HepG2 (cell line): ENCODE data around the gene ENDOG. TPM values are rescaled to one million over a fixed set of nuclear protein-coding genes. Genes with fewer than 3 reads are reported as not detected.

Experiments
- HNF1A ChIP-seq, 2 experiments: sonication (generic) in 1 of 2; formaldehyde crosslinking in 1 of 2; IDR thresholded peaks; 2 replicates each; pipeline versions ENCODE4 v1.4.0 to v1.6.1; 2016 to 2020; ENCODE audit warnings: borderline replicate concordance in 1 of 2, low read depth in 1 of 2, mild to moderate bottlenecking in 1 of 2, missing genetic modification reagents in 1 of 2
- KDM4B ChIP-seq: sonication (generic); formaldehyde crosslinking; IDR thresholded peaks from 2 replicates; pipeline ENCODE4 v1.4.0; 2020; ENCODE audit warnings: missing genetic modification reagents
- KLF16 ChIP-seq, 2 experiments: sonication (generic) in 1 of 2; formaldehyde crosslinking in 1 of 2; IDR thresholded peaks; 2 replicates each; pipeline versions ENCODE4 v1.6.1 to v1.8.0; 2016 to 2023; ENCODE audit warnings: missing genetic modification reagents in 2 of 2, missing compliant biosample characterization in 1 of 2
- LCORL ChIP-seq, 2 experiments: fragments of 450-650 bp in 1 of 2; sonication (generic) in 1 of 2; formaldehyde crosslinking in 1 of 2; IDR thresholded peaks; 2 replicates each; pipeline versions ENCODE4 v1.5.0 to v1.6.1; 2017 to 2020; ENCODE audit warnings: antibody characterized with exemption in 1 of 2, missing genetic modification reagents in 1 of 2
- MIER3 ChIP-seq: IDR thresholded peaks from 2 replicates; pipeline ENCODE4 v1.6.1; 2016; ENCODE audit warnings: missing compliant biosample characterization, borderline replicate concordance
- MTF1 ChIP-seq: sonication (generic); formaldehyde crosslinking; IDR thresholded peaks from 2 replicates; pipeline ENCODE4 v1.5.0; 2020; ENCODE audit warnings: missing genetic modification reagents
- PATZ1 ChIP-seq: sonication (generic); formaldehyde crosslinking; IDR thresholded peaks from 2 replicates; pipeline ENCODE4 v1.4.0; 2020; ENCODE audit warnings: missing genetic modification reagents
- SALL1 ChIP-seq: sonication (generic); formaldehyde crosslinking; IDR thresholded peaks from 2 replicates; pipeline ENCODE4 v1.8.0; 2022; ENCODE audit warnings: mild to moderate bottlenecking, missing genetic modification reagents
- ZBTB37 ChIP-seq: sonication (generic); formaldehyde crosslinking; IDR thresholded peaks from 2 replicates; pipeline ENCODE4 v1.4.0; 2020; ENCODE audit warnings: mild to moderate bottlenecking, missing genetic modification reagents
- ZFAT ChIP-seq: sonication (generic); formaldehyde crosslinking; conservative IDR thresholded peaks from 2 replicates; pipeline ENCODE4 v1.8.1; 2023; ENCODE audit warnings: missing genetic modification reagents, inconsistent platforms
- ZNF460 ChIP-seq: sonication (generic); formaldehyde crosslinking; IDR thresholded peaks from 2 replicates; pipeline ENCODE4 v1.5.1; 2020; ENCODE audit warnings: missing genetic modification reagents, mild to moderate bottlenecking, borderline replicate concordance
- ZNF557 ChIP-seq: sonication (generic); formaldehyde crosslinking; IDR thresholded peaks from 2 replicates; pipeline ENCODE4 v1.4.0; 2020; ENCODE audit warnings: missing genetic modification reagents
- ZNF570 ChIP-seq: sonication (generic); formaldehyde crosslinking; IDR thresholded peaks from 2 replicates; pipeline ENCODE4 v1.4.0; 2020; ENCODE audit warnings: mild to moderate bottlenecking, missing genetic modification reagents, borderline replicate concordance
- ZNF776 ChIP-seq: sonication (generic); formaldehyde crosslinking; IDR thresholded peaks from 2 replicates; pipeline ENCODE4 v1.4.0; 2020; ENCODE audit warnings: mild to moderate bottlenecking, missing genetic modification reagents
- ZNF850 ChIP-seq: sonication (generic); formaldehyde crosslinking; conservative IDR thresholded peaks from 2 replicates; pipeline ENCODE4 v1.9.0; 2021; ENCODE audit warnings: mild to moderate bottlenecking, missing genetic modification reagents
- ZUFSP ChIP-seq: sonication (generic); formaldehyde crosslinking; IDR thresholded peaks from 2 replicates; pipeline ENCODE4 v1.9.0; 2021; ENCODE audit warnings: missing genetic modification reagents, mild to moderate bottlenecking, borderline replicate concordance
- ZZZ3 ChIP-seq: sonication (generic); formaldehyde crosslinking; IDR thresholded peaks from 2 replicates; pipeline ENCODE4 v1.4.0; 2020; ENCODE audit warnings: missing genetic modification reagents, mild to moderate bottlenecking, borderline replicate concordance
- polyA plus RNA-seq, 8 experiments: library from polyadenylated mRNA; depleted of rRNA in 3 of 8; stranded (reverse) in 7 of 8; unstranded in 1 of 8; fragments of >200 nt; fragmentation: Illumina TruSeq in 4 of 8; extraction: Trizol in 4 of 8; gene quantifications; 2 replicates each; pipeline versions ENCODE4 v1.2.1 to v1.2.3, GENCODE V29; 2011 to 2016; ENCODE audit warnings: low read depth in 4 of 8, missing spikeins in 1 of 8, mixed read lengths in 1 of 8; ENCODE audit not compliant: insufficient read depth in 1 of 8
- total RNA-seq, 5 experiments: library from RNA; depleted of rRNA; stranded (reverse); fragments of >200 nt; fragmentation: Illumina TruSeq; extraction: Trizol; gene quantifications; 2 replicates each; pipeline ENCODE4 v1.2.3, GENCODE V29; 2016; ENCODE audit warnings: low read depth in 1 of 5

The ENDOG gene
- total and polyA plus RNA-seq, 2 of the 13 experiments (the other 11 are each of a cell fraction or from before 2014, with no cell fraction given) = 26.3 to 28.8 TPM

- TF ChIP-seq ZNF850 (CRISPR knock-in tag) = no peak; the same call in 1 of the 2 replicates
- no peak; the same call in 1 of the 2 replicates for TF ChIP-seq ZNF460
- TF ChIP-seq MTF1 (CRISPR knock-in tag) = no peak
- TF ChIP-seq KLF16 (CRISPR knock-in tag; IDR thresholded peaks at IDR 0.05) = peak in 1 of 2 experiments; percentile 98; a peak in 2 of 4 replicates
- no peak for TF ChIP-seq ZNF570 (CRISPR knock-in tag)
- no peak for TF ChIP-seq HNF1A (IDR thresholded peaks at IDR 0.05; ENCODE audit: low read depth)
- peak; percentile 81; the same call in 1 of the 2 replicates for TF ChIP-seq HNF1A (CRISPR knock-in tag; IDR thresholded peaks at IDR 0.05; ENCODE audit: borderline replicate concordance)
- TF ChIP-seq LCORL (IDR thresholded peaks at IDR 0.05) = no peak
- TF ChIP-seq LCORL (CRISPR knock-in tag; IDR thresholded peaks at IDR 0.05) = peak; percentile 89
- TF ChIP-seq ZUFSP (CRISPR knock-in tag) = no peak
- no peak for TF ChIP-seq ZBTB37
- TF ChIP-seq ZFAT (CRISPR knock-in tag) = no peak
- 0 out of 2 replicates have a peak, but pooled peaks have one; percentile 41 for TF ChIP-seq MIER3 (CRISPR knock-in tag)
- TF ChIP-seq KDM4B (CRISPR knock-in tag) = peak; percentile 86; the same call in 1 of the 2 replicates
- peak; percentile 89 for TF ChIP-seq PATZ1 (CRISPR knock-in tag)
- TF ChIP-seq SALL1 (CRISPR knock-in tag) = peak; percentile 70
- TF ChIP-seq ZZZ3 (CRISPR knock-in tag) = no peak
- TF ChIP-seq ZNF776 (CRISPR knock-in tag) = 0 out of 2 replicates have a peak, but pooled peaks have one; percentile 33
- no peak for TF ChIP-seq ZNF557
Observed at GRCh38 chr9:128771745-128772519, 46.4 kb upstream of the ENDOG start, which contains the start of gene ZER1 (continued).
